ENCODE data around the gene SCARB1.
"Not testable (repeated sequence)": the region's sequence is repeated elsewhere in the genome, so short reads cannot be mapped to it uniquely, and the experiment has no call there.

The SCARB1 gene, protein sequence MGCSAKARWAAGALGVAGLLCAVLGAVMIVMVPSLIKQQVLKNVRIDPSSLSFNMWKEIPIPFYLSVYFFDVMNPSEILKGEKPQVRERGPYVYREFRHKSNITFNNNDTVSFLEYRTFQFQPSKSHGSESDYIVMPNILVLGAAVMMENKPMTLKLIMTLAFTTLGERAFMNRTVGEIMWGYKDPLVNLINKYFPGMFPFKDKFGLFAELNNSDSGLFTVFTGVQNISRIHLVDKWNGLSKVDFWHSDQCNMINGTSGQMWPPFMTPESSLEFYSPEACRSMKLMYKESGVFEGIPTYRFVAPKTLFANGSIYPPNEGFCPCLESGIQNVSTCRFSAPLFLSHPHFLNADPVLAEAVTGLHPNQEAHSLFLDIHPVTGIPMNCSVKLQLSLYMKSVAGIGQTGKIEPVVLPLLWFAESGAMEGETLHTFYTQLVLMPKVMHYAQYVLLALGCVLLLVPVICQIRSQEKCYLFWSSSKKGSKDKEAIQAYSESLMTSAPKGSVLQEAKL

DNA sequence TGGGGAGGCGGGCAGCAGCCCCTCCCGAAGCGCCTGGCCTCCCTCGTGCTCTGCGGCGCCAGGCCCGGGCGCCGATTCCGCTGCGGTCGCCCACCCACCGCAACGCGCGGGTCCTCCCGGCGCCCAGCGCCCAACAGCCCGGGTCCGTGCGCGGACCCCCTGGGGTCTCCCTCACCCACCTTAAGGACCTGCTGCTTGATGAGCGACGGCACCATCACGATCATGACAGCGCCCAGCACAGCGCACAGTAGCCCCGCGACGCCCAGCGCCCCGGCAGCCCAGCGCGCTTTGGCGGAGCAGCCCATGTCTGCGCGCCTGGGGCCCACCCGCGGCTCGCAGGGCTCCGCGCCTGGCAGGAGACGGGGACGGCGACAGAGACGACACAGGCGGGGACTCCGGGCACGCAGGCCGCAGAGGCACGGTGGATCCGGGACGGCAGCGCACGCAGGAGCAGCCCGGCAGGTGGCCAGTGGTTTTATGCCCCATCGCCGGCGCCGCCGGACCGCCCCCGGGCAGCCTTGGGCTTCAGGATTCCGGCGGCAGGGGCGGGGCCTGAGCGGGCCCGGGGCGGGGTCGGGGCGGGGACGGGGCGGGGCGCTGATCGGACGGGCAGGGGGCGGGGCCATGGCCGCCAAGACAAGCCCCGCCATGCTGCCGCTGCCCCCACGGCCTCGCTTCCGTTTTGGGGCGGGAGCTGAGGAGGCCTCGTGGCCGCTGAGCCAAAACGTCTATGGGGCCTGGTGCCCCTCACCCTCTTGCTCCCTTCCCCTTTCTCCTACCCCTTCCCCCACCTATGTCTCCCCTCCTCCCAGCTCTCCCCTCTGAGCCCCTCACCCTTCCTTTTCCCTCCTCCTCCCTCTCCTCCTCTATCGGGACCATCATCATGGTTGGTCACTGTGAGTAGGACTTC lies at the start of gene SCARB1:
SCARB1 (minus strand) TSS at position 449 of the 910 bp plus-strand sequence; CDS start at position 305, 144 bp downstream.
- peak; percentile 43 to 45 for DNase-seq (ENCODE audit: low read depth in 2 of 2)

DNA sequence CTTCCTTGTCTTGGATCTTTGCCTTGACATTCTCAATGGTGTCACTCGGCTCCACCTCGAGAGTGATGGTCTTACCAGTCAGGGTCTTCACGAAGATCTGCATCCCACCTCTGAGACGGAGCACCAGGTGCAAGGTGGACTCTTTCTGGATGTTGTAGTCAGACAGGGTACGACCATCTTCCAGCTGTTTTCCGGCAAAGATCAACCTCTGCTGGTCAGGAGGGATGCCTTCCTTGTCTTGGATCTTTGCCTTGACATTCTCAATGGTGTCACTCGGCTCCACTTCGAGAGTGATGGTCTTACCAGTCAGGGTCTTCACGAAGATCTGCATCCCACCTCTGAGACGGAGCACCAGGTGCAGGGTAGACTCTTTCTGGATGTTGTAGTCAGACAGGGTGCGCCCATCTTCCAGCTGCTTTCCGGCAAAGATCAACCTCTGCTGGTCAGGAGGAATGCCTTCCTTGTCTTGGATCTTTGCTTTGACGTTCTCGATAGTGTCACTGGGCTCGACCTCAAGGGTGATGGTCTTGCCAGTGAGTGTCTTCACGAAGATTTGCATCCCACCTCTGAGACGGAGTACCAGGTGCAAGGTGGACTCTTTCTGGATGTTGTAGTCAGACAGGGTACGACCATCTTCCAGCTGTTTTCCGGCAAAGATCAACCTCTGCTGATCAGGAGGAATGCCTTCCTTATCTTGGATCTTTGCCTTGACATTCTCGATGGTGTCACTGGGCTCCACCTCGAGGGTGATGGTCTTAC lies 49.0 kb upstream of the SCARB1 start:
- not testable (repeated sequence) for DNase-seq (ENCODE audit: low read depth in 2 of 2)

DNA sequence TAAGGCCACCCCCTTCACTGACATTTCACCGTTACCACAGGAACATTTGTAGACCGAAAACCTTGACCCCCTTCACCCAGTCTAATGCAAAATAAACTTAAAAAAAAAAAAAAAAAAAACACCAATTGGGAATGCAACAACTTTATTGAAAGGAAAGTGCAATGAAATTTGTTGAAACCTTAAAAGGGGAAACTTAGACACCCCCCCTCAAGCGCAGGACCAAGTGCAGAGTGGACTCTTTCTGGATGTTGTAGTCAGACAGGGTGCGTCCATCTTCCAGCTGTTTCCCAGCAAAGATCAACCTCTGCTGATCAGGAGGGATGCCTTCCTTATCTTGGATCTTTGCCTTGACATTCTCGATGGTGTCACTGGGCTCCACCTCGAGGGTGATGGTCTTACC lies 47.9 kb upstream of the SCARB1 start:
- not testable (repeated sequence) for DNase-seq (ENCODE audit: low read depth in 2 of 2)

DNA sequence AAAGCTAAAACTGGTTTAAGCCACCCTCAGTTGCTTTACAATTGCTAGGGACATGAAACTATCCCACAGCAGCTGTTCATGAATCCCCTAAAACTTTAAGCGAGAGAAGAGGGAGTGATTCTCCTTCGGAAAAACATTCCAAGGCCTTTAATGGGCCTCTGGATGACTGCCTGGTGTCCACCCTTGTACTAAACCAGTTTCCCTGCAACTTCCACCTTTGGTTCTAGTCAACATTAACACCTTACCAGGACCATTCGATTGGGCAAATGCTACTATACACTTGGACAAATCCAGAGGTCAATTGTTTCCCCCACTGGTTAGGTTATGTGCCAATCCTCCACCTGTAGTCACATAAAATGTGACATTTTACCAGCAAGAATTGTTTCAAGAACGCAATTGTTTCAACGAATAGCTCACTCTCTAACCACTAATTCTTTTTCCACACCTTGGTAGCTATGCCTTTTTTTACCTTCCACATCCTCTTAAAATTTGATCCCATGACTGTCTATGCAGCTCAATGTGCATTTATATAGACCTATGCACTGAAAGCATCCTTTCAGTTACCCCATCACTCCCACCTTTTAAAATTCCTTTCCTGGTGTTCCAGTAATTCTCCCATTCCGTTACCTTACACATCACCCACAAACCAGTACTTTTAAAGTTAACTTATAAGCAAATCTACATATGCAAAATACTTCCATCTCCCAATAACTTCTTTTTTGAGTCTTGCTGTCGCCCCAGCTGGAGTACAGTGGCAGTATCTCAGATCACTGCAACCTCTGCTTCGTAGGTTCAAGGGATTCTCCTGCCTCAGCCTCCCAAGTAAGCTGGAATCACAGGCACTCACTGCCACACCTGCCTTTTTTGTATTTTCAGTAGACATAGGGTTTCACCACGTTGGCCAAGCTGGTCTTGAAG lies 47.2 kb upstream of the SCARB1 start:
- no peak for DNase-seq (ENCODE audit: low read depth in 2 of 2)

DNA sequence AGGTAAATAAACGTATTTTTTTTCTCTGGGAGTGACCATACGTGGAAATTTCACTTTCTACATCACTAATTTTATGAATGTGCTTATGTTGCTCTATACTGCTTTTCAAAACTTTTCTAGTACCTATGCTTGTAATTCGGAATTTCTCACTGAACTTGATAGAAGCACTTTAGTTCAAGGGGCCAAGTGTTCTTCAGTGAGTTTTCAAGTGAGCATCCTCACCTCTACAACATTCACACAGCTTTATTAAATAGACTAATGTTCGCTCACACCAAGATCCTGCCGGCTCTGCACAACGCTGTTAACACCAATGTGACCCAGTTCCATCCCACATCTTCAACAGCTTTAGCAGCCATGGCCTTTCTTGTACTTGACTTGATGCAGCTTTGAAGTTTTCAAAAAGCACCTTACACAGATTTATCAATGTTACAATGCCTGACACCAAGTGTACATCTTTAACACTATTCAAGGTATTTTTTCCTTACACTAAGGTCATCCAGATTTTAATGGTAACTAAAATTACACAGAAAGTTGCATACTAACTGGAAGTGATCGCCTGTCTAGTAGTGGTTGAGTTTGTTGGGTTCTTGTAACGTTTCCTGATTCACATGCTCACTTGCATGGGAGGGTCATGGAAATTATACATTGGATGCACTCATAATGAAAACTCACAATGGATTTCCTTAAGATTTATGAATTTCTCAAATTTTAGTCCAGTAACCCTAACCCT lies 46.3 kb upstream of the SCARB1 start:
- DNase-seq (ENCODE audit: low read depth in 2 of 2) = no peak

DNA sequence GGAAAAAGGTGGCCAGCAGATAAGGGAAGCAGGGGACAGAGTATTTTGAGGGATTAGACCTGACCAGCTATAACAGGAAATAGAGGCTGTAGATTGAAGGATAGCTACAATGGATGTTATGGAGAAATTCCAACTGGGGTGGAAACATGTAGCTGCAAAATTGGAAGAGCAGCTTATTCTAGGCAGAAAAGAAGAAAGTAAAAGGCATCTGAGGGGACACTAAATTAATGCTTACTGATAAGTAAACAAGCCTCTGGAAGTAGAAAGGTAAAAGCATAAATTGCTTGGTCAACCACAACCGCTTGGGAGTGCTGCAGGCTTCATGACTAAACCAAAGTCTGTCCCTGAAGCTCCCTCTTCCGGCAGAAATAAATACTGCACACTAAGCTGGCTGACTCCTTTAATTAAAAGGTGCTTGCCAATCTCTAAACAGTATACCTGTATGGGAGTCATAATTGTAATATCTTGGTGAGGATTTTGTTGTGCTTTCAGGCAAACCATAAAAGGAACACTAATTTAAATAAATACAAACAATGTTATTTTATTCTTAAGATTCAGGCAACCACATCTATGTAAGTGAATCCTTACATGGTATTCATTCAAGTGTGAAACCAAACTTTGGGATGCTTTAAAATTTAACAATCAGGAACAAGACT lies 43.1 kb upstream of the SCARB1 start:
- DNase-seq (ENCODE audit: low read depth in 2 of 2) = no peak

DNA sequence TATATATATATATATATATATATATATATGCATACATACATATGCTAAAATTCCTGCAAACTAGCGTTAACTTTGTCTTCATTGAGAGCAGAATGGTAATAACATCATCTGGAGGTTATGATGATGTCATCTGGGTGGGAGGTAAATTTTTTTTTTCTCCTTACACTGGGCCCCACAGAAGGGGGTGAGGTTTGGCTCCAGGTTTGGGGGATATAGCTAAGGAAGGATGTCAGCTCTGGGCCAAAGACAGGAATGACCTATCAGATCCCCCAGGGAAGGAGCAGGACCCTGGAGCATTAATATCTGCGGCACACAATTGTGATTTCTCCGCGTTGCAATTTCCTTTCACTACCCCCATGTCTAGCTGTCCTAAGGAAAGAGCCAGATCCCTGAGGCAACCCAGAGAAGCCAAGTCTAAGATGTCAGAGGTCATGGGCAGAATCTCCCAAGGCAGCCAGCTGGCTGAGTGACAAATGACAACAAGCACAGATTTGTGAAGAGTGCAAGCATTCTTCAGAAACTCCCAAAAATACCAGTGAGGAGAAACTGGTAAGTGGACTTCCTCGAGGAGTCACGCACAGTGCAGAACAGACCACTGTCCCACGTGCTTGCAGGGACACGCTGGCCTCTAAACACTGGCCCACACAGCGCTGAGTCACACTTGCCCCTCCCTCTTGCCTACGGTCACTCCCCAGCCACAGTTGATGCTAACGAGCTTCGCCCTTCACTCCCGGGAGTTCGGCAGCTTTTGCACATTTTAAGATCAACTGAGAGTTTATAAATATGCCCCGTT lies 40.8 kb upstream of the SCARB1 start:
- DNase-seq (ENCODE audit: low read depth in 2 of 2) = no peak

DNA sequence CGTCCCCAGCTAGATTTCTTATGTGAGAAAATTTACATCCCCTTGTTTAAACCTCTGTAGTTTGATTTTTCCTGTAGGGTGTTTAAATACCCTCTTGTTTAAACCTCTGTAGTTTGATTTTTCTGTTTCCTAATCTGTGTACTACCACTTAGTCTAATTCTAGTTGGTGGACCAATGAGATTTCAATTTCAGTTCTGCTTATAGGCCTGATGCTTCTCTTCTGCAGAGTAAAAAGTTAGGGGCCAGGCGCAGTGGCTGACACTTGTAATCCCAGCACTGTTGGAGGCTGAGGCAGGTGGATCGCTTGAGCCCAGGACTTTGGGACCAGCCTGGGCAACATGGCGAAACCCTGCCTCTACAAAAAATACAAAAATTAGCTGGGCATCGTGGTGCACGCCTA lies 39.3 kb upstream of the SCARB1 start:
- no peak for DNase-seq (ENCODE audit: low read depth in 2 of 2)

DNA sequence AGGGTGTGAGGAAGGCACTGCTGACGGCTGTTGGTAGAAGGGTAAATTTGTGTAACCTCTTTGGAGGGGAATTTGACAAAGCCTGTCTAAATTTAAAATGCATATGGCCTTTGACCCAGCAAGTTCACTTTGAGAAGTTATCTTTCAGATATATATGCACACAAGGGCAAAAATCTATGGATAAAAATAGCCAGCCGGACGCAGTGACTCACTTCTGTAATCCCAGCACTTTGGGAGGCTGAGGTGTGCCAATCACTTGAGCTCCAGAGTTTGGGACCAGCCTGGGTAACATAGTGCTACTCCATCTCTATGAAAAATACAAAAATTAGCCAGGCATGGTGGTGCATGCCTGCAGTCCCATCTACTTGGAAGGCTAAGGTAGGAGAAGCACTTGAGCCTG lies 37.3 kb upstream of the SCARB1 start:
- DNase-seq (ENCODE audit: low read depth in 2 of 2) = no peak

DNA sequence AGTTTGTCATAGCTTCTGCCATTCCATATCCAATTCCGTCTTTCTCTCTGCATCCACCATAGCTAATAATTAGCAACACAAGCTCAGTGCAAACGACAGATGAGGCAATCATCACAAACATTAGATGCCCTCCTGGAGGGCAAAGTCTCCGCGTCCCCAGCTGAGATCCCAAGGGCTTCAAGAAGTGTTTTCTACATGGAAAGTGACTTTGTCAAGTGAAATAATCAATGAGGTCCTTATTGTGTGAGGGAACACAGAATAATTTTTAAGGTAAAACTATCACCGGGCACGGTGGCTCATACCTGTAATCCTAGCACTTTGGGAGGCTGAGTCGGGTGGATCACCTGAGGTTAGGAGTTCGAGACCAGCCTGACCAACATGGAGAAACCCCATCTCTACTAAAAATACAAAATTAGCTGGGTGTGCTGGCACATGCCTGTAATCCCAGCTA lies 36.7 kb upstream of the SCARB1 start:
- DNase-seq (ENCODE audit: low read depth in 2 of 2) = not testable (repeated sequence)

DNA sequence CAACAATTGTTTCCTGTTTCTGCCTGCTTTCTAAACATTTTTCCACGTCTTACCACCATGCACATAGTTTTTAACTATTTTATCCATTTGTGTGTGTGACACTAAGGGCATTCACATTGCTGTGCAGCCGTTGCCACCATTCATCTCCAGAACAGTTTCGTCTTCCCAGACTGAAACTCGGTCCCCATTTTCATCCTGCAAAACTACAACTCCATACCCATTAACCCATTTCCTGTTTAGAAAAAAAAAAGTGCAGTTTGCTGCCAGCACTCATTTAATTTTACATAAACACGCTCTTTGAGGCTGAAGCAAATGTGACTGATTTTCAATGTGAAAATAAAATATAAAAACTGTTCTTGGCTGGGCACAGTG lies 35.2 kb upstream of the SCARB1 start:
- no peak for DNase-seq (ENCODE audit: low read depth in 2 of 2)

DNA sequence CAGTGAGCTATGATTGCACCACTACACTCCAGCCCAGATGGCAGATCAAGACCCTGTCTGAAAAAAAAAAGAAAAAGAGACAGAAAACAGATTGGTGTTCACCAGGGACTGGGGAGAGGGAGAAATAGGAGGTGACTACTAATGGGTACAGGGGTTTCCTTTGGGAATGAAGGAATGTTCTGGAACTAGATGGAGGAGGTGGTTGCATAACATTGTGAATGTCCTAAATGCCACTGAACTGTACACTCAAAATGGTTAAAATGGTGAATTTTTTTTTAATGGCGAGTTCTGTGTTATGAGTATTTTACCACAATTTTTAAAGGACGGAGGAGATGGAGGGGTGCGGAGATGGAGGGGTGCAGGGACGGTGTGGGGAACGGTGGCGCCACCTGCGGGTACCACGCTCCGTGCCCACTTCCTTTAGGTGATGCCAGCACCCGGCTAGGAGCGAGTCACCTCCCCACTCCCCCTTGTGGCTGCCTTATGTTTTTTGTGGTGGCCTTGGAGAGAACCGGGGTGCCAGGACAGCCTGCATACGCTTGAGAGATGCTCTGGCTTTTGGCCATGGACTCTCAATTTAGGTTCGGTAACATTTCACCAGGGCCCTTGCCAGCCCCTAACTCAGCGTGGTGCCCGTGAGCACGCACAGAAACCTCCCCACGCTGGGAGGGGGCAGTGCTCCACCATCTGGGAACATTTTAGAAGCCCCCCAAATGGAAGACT lies 34.7 kb upstream of the SCARB1 start:
- DNase-seq (ENCODE audit: low read depth in 2 of 2) = no peak

DNA sequence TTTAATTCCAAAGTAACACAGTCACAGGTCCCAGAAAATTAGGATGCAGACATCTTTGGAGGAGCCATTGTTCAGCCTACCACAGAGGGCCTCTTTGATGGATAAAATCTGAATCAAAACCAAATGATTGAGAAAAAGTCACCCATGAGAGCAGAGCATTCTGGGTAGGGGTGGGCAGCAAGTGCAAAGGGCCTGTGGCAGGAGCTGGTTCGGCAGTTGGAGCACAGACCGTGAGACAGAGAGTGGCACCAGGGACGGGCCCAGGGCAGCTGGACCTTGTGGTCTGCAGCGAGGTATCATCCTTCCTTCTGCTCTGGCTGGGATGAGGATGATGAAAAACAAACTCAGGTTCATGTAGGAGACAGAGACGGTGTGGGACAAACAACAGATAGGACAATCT lies 32.8 kb upstream of the SCARB1 start:
- no peak for DNase-seq (ENCODE audit: low read depth in 2 of 2)

DNA sequence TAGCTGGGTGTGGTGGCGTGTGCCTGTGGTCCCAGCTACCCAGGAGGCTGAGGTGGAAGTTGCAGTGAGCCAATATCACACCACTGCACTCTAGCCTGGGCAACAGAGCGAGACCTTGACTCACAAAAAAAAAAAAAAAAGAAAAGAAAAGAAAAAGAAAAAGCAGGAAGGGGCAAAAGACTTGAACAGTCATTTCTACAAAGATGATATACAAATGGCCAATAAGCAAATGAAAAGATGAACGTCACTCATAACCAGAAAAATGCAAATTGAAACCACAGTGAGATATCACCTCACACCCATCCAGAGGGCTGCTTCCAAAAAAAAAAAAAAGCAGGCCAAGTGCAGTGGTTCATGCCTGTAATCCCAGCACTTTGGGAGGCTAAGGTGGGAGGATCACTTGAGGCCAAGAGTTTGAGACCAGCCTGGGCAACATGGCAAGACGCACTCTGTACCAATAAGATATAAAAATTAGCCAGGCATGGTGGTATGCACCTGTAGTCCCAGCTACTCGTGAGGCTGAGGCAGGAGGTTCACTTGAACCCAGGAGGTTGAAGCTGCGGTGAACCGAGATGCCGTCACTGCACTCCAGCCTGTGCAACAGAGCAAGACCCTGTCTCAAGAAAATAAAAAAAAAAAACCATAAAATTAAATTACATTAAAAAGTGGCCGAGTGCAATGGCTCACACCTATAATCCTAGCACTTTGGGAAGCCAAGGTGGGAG lies 30.3 kb upstream of the SCARB1 start:
- no peak for DNase-seq (ENCODE audit: low read depth in 2 of 2)

DNA sequence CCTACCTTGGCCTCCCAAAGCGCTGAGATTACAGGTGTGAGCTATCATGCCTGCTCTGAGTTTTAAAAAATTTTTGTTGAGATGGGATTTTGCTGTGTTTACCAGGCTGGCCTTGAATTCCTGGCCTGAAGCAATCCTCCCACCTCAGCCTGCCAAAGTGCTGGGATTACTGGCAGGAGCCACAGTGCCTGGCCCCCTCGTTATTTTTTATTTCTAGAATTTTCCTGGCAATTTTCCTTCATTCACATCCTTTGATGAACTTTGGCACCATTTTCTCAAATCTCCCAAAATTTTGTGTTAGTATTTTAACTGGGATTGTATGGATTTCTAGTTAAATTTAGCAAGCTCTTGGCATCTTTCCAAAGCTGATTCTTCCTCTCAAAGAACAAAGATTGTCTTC lies 24.6 kb upstream of the SCARB1 start:
- DNase-seq (ENCODE audit: low read depth in 2 of 2) = no peak

DNA sequence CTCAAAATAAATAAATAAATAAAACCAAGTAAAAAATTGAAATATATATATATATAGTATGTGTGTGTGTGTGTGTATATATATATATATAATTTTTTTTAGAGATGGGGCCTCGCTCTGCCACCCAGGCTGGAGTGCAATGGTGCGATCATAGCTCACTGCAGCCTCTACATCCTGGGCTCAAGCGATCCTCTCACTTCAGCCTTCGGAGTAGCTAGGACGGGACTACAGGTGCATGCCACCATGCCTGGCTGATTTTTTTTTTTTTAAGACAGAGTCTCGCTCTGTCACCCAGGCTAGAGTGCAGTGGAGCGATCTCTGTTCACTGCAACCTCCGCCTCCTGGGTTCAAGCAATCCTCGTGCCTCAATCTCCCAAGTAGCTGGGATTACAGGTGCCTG lies 24.1 kb upstream of the SCARB1 start:
- DNase-seq (ENCODE audit: low read depth in 2 of 2) = not testable (repeated sequence)
